Panc1 (cell line): Measurements from ENCODE around the gene NHLRC2.

Source experiments
- CTCF ChIP-seq: fragments of 450-650 bp; IDR thresholded peaks from 2 replicates; pipeline ENCODE4 v1.5.1; 2017; ENCODE audit warnings: mild to moderate bottlenecking
- POLR2AphosphoS5 ChIP-seq: IDR thresholded peaks from 2 replicates; pipeline ENCODE4 v1.6.1; 2012; ENCODE audit warnings: mild to moderate bottlenecking, low read depth, low read length, moderate library complexity
- REST ChIP-seq, 2 experiments: IDR thresholded peaks; 2 replicates each; pipeline ENCODE4 v1.6.1; 2011 to 2012; ENCODE audit warnings: low read depth in 2 of 2, control low read depth in 1 of 2, low read length in 1 of 2, mild to moderate bottlenecking in 1 of 2, moderate library complexity in 1 of 2; ENCODE audit not compliant: insufficient read depth in 1 of 2
- SIN3A ChIP-seq: IDR thresholded peaks from 2 replicates; pipeline ENCODE4 v1.6.1; 2012; ENCODE audit warnings: low read depth, mild to moderate bottlenecking, low read length, moderate library complexity, borderline replicate concordance; ENCODE audit not compliant: insufficient read depth
- TCF7L2 ChIP-seq: IDR thresholded peaks from 2 replicates; pipeline ENCODE4 v1.6.1; 2011; ENCODE audit warnings: mild to moderate bottlenecking, low read depth, low read length, inconsistent platforms

GRCh38 chr10:113866551-113867394 is 12.3 kb downstream of the NHLRC2 start:
- TF ChIP-seq CTCF, result no peak
- TF ChIP-seq POLR2AphosphoS5, result no peak
- no peak for TF ChIP-seq SIN3A
- no peak for TF ChIP-seq REST (IDR thresholded peaks at IDR 0.05; ENCODE audit: insufficient read depth in 1 of 2, low read depth in 2 of 2, low read length in 1 of 2)
- TF ChIP-seq TCF7L2, result no peak
